Activated CD4-positive, alpha-beta T cell treated with anti-CD3 and anti-CD28 coated beads for 36 hours (primary cell): ENCODE data around the gene OSBPL2. TPM values are rescaled to one million over a fixed set of nuclear protein-coding genes. Genes with fewer than 3 reads are reported as not detected.

Experiments used
- ATAC-seq: fragments of 200-7000 bp; cut with Tn5 transposase; one replicate; pipeline ENCODE4 v1.10.0; 2021; ENCODE audit warnings: mild to moderate bottlenecking, moderate library complexity
- CTCF ChIA-PET: fragments of 350-600 bp; sonication (Branson Sonifier 250); formaldehyde crosslinking; loops from one replicate; lab custom pipeline; 2021; ENCODE audit warnings: antibody characterized with exemption; lab: Charles Lee
- POLR2A ChIA-PET: fragments of 350-600 bp; sonication (Branson Sonifier 250); formaldehyde crosslinking; loops from one replicate; lab custom pipeline; 2021; ENCODE audit warnings: antibody characterized with exemption, inconsistent platforms; lab: Charles Lee
- DNase-seq: peaks from one replicate; pipeline ENCODE4 v3.0.0-alpha.2; 2020
- H3K27ac Mint-ChIP-seq: one replicate; pipeline ENCODE4 v1.8.0; 2021; ENCODE audit warnings: mixed read lengths
- H3K27me3 Mint-ChIP-seq: one replicate; pipeline ENCODE4 v1.8.0; 2021; ENCODE audit warnings: mixed read lengths
- H3K36me3 Mint-ChIP-seq: one replicate; pipeline ENCODE4 v1.8.0; 2021; ENCODE audit warnings: low read depth, mixed read lengths
- H3K4me1 Mint-ChIP-seq: one replicate; pipeline ENCODE4 v1.8.0; 2021; ENCODE audit warnings: mixed read lengths
- H3K4me3 Mint-ChIP-seq: one replicate; pipeline ENCODE4 v1.8.0; 2021; ENCODE audit warnings: mild to moderate bottlenecking, moderate library complexity, mixed read lengths
- H3K9me3 Mint-ChIP-seq: one replicate; pipeline ENCODE4 v1.8.0; 2021; ENCODE audit warnings: low read depth, mixed read lengths
- intact Hi-C, 2 experiments: fragments of 100-400 bp; cut with DNase I in 1 of 2; cut with micrococcal nuclease in 1 of 2; formaldehyde crosslinking; loops; one replicate each; pipeline versions ENCODE4 v1.14.2 to v1.15.1; 2022 to 2024; cut with DNase I, micrococcal nuclease
- total RNA-seq, 2 experiments: library from RNA; stranded (reverse); gene quantifications; one replicate each; pipeline ENCODE4 v1.2.3, GENCODE V29; 2021

The OSBPL2 gene
- total RNA-seq, 2 experiments from 2014 or later: 19.2 to 23.0 TPM

- ChIA-PET POLR2A (no interaction called here), CTCF (interaction anchor here (0.6 kb wide), 1 partner anchor 18 kb away, joined by 3 read pairs; the partner anchor contains the start of gene ADRM1)
- intact Hi-C loops: no loop called here
- Mint-ChIP-seq H3K36me3 (no peaks in the 10 kb centered on the region), H3K4me3 (no peak overlapping the region), H3K27me3 (no peaks in the 10 kb centered on the region), H3K4me1 (no peaks in the 10 kb centered on the region), H3K27ac (no peak overlapping the region), H3K9me3 (no peaks in the 10 kb centered on the region)
- DNase-seq (peak; percentile 51), ATAC-seq (peak; percentile 2)
Measured at GRCh38 chr20:62320581-62321354, 82.4 kb downstream of the OSBPL2 start.

GRCh38 chr20:62321521-62321948 lies 83.2 kb downstream of the OSBPL2 start:
- Mint-ChIP-seq H3K4me3 (no peak overlapping the region), H3K4me1 (no peaks in the 10 kb centered on the region), H3K9me3 (no peaks in the 10 kb centered on the region), H3K27me3 (no peaks in the 10 kb centered on the region), H3K36me3 (no peaks in the 10 kb centered on the region), H3K27ac (peak overlapping the region; percentile 42)
- ATAC-seq: peak; percentile 49
- ChIA-PET POLR2A (no interaction called here), CTCF (no interaction called here)
- intact Hi-C loops: no loop called here
- peak; percentile 58 for DNase-seq

GRCh38 chr20:62321975-62322374 lies 83.7 kb downstream of the OSBPL2 start:
- Mint-ChIP-seq H3K9me3 (no peaks in the 10 kb centered on the region), H3K4me1 (no peaks in the 10 kb centered on the region), H3K27ac (no peak overlapping the region), H3K4me3 (no peak overlapping the region), H3K36me3 (no peaks in the 10 kb centered on the region), H3K27me3 (no peaks in the 10 kb centered on the region)
- ATAC-seq: peak; percentile 6
- ChIA-PET CTCF (no interaction called here), POLR2A (no interaction called here)
- no peak for DNase-seq
- intact Hi-C loops: no loop called here

- intact Hi-C loops: no loop called here
- Mint-ChIP-seq H3K27me3 (no peaks in the 10 kb centered on the region), H3K27ac (no peak overlapping the region), H3K36me3 (no peaks in the 10 kb centered on the region), H3K4me1 (no peaks in the 10 kb centered on the region), H3K4me3 (no peak overlapping the region), H3K9me3 (no peaks in the 10 kb centered on the region)
- DNase-seq (no peak), ATAC-seq (no peak)
- POLR2A ChIA-PET: no interaction called here
- CTCF ChIA-PET: no interaction called here
Measured at GRCh38 chr20:62322492-62323041, 84.2 kb downstream of the OSBPL2 start.

GRCh38 chr20:62323146-62323979 lies 85.0 kb downstream of the OSBPL2 start:
- intact Hi-C loops: no loop called here
- POLR2A ChIA-PET: no interaction called here
- Mint-ChIP-seq H3K36me3 (no peaks in the 10 kb centered on the region), H3K4me1 (no peaks in the 10 kb centered on the region), H3K27me3 (no peaks in the 10 kb centered on the region), H3K9me3 (no peaks in the 10 kb centered on the region), H3K4me3 (no peak overlapping the region), H3K27ac (no peak overlapping the region)
- ATAC-seq (no peak), DNase-seq (no peak)
- CTCF ChIA-PET: no interaction called here

- Mint-ChIP-seq H3K27me3 (no peaks in the 10 kb centered on the region), H3K27ac (no peak overlapping the region), H3K9me3 (no peaks in the 10 kb centered on the region), H3K4me1 (no peaks in the 10 kb centered on the region), H3K4me3 (no peak overlapping the region), H3K36me3 (no peaks in the 10 kb centered on the region)
- no peak for DNase-seq
- intact Hi-C loops: no loop called here
- CTCF ChIA-PET: no interaction called here
- POLR2A ChIA-PET: no interaction called here
- ATAC-seq: no peak
Measured at GRCh38 chr20:62323980-62324906, 85.9 kb downstream of the OSBPL2 start.

GRCh38 chr20:62325172-62325905 lies 87.0 kb downstream of the OSBPL2 start:
- H3K27ac Mint-ChIP-seq: no peak overlapping the region
- no peaks in the 10 kb centered on the region for H3K36me3 Mint-ChIP-seq
- intact Hi-C loops: no loop called here
- POLR2A ChIA-PET: no interaction called here
- H3K4me3 Mint-ChIP-seq: no peak overlapping the region
- no peaks in the 10 kb centered on the region for H3K9me3 Mint-ChIP-seq
- CTCF ChIA-PET: interaction anchor here (0.6 to 0.9 kb wide), 2 partner anchors 9 to 57 kb away, joined by 3 read pairs; no protein-coding TSS in a partner anchor
- no peaks in the 10 kb centered on the region for H3K4me1 Mint-ChIP-seq
- ATAC-seq (no peak), DNase-seq (no peak)
- H3K27me3 Mint-ChIP-seq: no peaks in the 10 kb centered on the region

GRCh38 chr20:62326559-62326958 lies 88.2 kb downstream of the OSBPL2 start:
- no peaks in the 10 kb centered on the region for H3K9me3 Mint-ChIP-seq
- H3K4me3 Mint-ChIP-seq: no peak overlapping the region
- H3K27me3 Mint-ChIP-seq: no peaks in the 10 kb centered on the region
- no peaks in the 10 kb centered on the region for H3K36me3 Mint-ChIP-seq
- H3K27ac Mint-ChIP-seq: no peak overlapping the region
- ATAC-seq (no peak), DNase-seq (no peak)
- ChIA-PET CTCF (interaction anchor here (0.6 kb wide), 1 partner anchor 542 kb away, joined by 3 read pairs; no protein-coding TSS in a partner anchor), POLR2A (no interaction called here)
- no peaks in the 10 kb centered on the region for H3K4me1 Mint-ChIP-seq
- intact Hi-C loops: no loop called here

GRCh38 chr20:62326959-62327725 lies 88.8 kb downstream of the OSBPL2 start:
- intact Hi-C loops: no loop called here
- H3K4me3 Mint-ChIP-seq: no peak overlapping the region
- H3K9me3 Mint-ChIP-seq: no peaks in the 10 kb centered on the region
- DNase-seq: no peak
- no peaks in the 10 kb centered on the region for H3K27me3 Mint-ChIP-seq
- no peaks in the 10 kb centered on the region for H3K36me3 Mint-ChIP-seq
- H3K4me1 Mint-ChIP-seq: no peaks in the 10 kb centered on the region
- POLR2A ChIA-PET: no interaction called here
- no peak for ATAC-seq
- CTCF ChIA-PET: interaction anchor here (0.6 kb wide), 1 partner anchor 541 kb away, joined by 3 read pairs; no protein-coding TSS in a partner anchor
- H3K27ac Mint-ChIP-seq: no peak overlapping the region
